ENCODE data around the gene PLXNB1.
"Not testable (repeated sequence)": the region's sequence is repeated elsewhere in the genome, so short reads cannot be mapped to it uniquely, and the experiment has no call there.

The PLXNB1 gene, protein sequence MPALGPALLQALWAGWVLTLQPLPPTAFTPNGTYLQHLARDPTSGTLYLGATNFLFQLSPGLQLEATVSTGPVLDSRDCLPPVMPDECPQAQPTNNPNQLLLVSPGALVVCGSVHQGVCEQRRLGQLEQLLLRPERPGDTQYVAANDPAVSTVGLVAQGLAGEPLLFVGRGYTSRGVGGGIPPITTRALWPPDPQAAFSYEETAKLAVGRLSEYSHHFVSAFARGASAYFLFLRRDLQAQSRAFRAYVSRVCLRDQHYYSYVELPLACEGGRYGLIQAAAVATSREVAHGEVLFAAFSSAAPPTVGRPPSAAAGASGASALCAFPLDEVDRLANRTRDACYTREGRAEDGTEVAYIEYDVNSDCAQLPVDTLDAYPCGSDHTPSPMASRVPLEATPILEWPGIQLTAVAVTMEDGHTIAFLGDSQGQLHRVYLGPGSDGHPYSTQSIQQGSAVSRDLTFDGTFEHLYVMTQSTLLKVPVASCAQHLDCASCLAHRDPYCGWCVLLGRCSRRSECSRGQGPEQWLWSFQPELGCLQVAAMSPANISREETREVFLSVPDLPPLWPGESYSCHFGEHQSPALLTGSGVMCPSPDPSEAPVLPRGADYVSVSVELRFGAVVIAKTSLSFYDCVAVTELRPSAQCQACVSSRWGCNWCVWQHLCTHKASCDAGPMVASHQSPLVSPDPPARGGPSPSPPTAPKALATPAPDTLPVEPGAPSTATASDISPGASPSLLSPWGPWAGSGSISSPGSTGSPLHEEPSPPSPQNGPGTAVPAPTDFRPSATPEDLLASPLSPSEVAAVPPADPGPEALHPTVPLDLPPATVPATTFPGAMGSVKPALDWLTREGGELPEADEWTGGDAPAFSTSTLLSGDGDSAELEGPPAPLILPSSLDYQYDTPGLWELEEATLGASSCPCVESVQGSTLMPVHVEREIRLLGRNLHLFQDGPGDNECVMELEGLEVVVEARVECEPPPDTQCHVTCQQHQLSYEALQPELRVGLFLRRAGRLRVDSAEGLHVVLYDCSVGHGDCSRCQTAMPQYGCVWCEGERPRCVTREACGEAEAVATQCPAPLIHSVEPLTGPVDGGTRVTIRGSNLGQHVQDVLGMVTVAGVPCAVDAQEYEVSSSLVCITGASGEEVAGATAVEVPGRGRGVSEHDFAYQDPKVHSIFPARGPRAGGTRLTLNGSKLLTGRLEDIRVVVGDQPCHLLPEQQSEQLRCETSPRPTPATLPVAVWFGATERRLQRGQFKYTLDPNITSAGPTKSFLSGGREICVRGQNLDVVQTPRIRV (N-terminal part only)
- 0.25 to 2.4 (median 0.70) reads per million in 18 experiments for total RNA-seq

DNA sequence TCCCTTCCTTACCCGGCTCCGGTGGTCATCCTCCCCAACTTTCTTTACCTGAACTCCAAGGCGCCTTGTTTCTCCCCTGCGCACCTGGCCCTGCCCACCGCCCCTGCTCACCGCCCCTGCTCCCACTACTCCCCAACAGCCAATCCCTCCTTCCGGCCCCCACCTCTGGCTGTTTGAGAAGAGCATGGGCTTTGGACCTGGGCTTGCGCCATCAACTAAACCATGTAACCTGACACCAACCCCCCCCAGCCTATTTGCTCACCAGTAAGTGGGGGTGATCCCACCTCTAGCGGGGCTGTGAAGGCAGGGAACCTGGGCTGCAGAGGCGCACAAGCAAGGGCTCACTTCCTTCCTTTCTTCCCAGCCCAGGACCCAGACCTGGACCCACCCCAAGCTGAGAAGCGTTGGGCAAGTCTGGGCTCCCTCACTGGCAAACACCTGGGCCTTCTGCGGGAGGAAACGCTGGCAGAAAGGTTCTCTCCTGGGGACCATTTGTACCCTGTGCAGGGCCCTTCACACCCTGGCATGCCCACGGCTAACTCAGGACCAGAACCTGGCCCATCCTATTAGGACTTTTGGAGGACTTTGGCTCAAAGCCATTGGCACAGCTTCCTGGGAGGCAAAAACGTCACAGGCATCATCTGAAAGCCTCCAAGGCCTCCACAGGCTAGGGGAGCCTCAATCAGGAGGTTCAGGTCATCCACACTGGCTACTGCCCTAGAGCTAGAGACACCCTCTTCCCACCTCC lies at the start of gene PLXNB1:
PLXNB1 (minus strand) TSS at position 127 of the 748 bp plus-strand sequence. CDS start 5,475 bp downstream, outside the sequence.
- DNase-seq, result no peak

DNA sequence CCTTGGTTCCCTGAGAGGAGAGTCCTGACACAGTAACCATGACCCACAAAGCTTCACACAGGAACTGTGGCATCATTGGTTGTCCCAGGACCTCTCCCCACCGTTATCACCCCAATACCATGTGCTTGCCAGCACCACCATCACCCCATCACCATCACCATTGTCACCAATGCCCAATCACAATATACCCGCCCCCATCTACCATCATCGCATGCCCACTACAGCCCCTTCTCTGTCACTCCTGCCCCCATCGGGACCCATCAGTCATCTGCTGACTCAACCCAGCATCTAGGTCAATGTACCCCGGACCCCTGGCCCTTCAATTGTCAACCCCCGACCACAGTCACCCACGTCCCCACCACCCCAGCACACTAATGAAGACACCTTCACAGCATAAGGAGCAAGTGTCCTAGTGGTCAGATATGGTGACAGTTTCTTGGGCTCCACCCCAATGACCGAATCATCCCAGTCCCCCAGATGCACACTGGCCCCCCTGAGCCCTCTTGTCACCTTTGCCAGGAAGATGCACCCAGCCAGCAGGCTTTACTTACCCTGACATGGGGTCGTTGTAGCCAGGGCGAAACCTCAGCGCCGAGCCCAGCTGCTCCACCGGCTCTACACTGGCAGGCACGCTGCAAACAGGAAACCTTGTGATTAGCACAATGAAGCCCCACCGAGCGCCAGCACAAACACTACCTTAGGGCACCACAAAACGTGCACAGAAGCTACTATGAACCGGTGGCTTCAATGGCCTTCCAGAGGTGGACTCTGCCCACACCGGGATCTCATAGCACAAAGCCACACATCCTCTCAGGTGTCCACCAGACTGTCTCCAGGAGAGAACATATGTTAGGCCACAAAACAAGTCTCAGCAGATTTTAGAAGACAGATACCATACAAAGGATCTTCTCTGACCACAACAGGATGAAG lies 49.0 kb upstream of the PLXNB1 start:
- no peak for DNase-seq

DNA sequence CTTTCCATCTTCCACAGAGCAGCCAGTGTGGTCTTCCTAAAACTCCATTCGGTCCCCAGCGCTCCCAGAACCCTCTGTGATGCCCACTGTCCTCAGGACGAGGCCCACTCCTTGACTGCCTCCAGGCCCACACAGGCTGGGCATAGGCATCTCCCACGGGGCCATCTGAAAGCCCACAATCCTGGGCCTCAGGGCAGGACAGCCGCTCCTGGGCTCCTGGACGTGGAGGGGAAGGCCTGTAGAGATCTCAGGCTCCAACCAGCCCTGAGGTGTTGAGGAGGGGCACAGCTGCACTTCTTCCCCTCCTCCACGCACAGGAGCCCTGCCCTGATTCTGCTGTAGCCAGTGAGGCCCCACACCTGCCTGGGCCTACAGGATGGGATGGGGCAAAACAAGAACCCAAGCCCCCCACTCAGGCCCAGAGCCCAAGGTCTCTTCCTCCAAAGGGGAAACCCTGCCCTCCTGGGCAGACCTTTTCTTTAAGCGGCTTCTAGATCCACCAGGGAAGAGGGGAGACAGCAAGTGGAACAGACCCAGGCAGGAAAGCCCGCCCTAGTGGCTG lies 48.2 kb upstream of the PLXNB1 start:
- DNase-seq, result no peak

DNA sequence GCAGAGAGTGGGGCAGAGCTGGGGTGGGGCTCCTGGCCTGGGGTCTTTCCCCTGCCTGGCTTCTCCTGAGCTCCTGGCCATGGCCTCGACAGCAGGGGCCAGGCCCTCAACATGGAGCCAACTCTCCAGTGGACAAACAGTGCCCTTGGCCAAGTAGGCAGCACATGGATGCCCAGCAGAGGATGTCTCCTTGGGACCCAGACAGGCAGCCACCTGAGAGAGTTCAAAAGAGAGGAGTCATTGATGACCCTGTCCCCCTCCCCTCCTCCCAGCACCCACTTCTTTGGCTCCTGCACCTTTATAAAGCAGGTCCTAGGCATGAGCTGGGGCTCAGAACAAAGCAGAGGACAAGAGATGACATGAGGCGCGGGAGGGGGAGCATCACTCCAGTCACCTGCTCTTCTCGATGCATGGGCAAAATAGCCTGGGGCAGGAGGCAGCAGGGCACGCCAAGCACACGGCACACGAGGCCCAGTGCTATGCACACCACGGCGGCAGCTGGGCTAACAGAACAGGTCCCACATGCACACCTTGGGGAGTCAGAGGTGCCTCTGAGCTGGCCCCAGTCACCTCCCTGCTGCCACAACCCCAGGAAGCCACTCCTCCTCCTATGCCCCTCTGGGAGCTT lies 46.7 kb upstream of the PLXNB1 start:
- no peak for DNase-seq

DNA sequence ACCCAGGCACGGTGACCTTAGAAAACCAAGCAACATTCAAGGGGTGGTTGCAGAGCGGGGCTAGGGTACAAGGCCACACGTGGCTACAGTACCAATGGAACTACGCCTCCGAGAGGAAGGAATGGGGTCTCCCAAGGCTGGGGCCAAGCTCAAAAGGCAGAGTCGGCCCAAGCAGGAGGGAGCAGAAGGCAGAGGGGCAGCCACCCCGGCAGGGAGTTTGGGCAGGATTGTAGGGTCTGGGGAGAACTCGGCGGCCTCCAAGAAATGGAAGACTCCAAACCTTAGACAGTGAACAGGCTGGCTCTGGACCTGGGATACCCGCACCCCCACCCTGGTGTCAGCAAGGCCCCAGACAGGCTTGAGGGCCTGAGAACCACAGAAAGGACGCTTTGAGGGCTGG lies 45.3 kb upstream of the PLXNB1 start:
- no peak for DNase-seq

DNA sequence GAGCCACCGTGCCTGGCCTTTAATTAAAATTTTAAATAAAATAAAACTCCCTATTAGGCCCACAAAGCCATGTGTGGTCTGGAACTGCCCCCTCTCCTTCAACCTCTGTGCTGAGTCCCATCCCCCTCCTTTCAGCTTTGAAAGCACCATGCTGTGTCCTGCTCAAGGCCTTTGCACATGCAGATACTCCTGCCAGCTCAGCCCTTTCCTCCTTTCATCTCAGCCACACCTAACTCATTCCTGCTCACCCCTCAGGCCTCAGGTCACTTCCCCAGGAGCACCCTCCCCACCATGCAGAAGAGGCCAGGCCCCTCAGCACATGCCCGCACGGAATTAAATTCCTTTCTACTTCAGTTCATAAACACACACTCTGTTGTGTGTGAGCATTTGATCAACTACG lies 44.7 kb upstream of the PLXNB1 start:
- DNase-seq, result no peak

DNA sequence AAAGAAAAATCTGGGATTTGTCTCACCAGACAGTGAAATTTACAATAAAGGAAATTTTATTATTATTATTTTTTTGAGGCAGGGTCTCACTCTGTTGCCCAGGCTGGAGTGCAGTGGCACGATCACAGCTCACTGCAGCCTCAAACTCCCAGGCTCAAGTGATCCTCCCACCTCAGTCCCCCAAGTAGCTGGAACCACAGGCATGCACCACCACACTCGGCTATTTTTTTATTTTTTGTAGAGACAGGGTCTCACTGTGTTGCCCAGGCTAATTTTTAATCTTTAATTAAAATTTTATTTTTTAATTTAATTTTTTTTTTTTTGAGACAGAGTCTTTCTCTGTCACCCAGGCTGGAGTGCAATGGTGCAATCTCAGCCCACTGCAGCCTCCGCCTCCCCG lies 44.1 kb upstream of the PLXNB1 start:
- DNase-seq, result not testable (repeated sequence)

DNA sequence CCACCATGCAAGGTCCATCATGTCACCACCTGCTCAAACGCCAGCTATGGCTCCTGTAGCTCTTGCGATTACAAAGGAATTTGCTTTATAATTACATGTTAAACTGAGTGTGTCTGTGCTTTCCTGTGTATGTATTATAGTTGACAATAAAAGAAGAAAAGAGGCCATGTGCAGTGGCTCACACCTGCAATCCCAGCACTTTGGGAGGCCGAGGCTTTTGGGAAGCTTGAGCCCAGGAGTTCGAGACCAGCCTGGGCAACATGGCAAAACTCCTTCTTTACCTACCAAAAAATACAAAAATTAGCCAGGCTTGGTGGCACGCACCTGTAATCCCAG lies 43.7 kb upstream of the PLXNB1 start:
- no peak for DNase-seq

DNA sequence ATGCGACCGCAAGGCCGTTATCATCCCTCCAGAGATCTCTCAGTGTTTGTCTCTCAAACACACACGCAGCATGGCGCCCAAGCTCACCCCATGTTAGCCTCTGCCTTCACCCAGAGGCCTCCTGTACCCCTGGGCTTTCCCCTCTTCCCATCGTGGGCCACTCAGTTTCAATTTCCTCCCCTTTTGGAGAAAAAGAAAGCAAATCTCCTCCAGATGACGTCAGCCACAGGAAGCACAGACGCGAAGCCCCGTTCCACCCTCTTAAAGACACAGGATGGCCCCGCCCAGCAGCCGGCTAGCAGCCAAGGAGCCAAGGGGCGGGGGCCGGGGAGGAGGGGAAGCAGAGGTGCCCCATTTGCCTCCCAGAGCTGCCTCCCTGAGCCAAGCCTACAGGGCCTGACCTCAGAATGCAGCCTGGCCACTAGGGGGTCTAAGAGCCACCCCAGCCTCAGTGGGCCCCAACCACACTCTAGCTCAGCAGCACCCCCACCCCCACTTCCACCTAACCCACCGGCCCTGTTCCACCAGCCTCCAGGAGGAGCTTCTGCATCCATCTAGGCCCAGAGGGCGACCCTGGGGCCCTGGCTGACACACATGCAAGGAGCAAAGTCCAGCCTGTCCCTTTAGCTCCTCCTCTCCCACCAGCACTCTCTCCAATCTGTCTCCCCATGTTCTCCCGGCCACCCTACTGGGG lies 43.2 kb upstream of the PLXNB1 start:
- peak; percentile 93 to 94 for DNase-seq

DNA sequence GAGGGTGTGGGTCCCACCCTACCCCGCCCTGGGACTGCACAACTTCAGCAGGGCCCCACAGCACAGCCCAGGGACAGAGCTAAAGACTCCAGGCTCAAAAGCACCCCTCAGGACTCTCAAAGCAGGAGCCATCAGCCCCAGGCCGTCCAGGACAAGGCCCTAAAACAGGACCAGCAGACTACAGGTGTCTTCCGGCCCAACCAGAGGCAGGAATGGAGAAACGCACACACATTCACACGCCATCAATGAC lies 42.7 kb upstream of the PLXNB1 start:
- DNase-seq, result no peak

DNA sequence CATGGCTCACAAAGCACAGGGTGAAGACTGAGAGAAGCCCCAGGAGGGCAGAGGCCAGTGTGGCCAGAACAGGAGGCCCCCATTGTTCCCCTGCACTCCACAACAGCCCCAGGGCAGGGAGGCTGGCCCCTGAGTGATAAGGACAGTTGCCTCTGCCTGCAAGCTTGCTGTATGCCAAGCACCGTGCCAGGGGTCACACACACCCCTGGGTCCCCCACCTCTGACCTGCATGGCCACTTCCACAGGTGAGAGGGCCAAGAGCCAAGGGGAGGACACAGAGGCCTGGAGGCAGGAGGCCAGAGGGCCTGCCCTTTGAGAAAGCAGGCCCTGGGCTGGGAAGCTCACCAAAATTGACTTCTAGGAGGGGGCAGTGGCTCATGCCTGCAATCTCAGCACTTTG lies 40.4 kb upstream of the PLXNB1 start:
- no peak for DNase-seq

DNA sequence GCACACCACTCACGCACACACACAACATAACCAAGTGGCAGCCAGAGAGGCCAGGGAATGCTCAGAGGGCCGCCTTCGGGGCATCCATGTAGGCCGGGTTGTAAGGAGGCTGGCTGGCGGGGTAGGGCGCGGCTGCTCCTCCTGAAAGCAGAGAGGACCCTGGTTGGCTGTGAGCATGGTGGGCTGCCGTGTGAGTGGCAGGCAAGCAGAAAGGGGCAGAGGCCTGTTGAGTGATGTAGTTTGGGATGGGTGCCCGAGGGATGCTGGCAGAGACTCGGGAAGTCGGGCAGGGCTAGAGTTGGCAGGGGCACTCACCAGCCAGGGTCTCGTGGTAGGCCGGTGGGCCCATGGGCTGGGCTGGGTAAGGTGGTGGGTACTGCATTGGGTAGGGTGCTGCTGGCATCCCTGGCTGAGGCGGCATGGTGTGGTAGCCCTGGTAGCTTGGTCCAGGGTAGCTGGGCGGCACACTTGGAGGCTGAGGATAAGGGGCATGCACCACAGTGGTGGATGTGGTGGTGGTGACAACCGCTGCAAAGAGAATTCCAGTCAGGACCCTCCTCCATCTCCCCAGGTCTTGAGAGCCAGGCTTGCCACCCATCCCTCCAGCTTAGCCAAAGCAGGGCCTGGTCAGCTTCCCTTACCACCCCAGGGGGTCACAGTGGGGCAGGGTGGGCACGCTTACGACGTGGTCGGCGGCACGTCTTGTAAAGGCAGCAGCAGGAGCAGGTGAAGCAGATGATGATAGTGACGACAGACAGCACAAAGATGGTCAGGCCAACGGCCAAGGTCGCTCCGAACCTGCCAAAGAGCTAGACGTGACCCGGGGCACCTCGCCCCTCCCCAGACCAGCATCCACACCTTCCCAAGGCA lies 39.4 kb upstream of the PLXNB1 start:
- DNase-seq, result no peak

DNA sequence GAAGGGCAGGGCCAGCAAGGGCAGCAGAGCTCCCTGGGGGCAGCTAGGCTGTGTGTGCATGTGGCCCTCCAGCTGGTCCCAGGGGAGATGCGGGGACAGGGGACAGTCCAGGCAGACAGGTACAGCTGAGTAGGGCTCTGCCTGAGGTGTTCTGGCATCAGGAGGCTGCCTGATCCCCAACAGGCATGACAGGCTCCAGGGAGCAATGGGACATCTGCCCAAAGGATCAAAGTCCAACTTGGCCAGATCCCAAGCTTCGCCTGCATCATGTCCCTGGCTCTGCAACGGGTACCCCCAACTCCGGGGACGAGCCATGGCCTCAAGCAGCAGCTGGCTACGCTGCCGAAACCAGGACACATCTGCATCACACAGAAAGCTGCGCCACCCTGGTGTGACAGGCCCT lies 38.4 kb upstream of the PLXNB1 start:
- no peak for DNase-seq

DNA sequence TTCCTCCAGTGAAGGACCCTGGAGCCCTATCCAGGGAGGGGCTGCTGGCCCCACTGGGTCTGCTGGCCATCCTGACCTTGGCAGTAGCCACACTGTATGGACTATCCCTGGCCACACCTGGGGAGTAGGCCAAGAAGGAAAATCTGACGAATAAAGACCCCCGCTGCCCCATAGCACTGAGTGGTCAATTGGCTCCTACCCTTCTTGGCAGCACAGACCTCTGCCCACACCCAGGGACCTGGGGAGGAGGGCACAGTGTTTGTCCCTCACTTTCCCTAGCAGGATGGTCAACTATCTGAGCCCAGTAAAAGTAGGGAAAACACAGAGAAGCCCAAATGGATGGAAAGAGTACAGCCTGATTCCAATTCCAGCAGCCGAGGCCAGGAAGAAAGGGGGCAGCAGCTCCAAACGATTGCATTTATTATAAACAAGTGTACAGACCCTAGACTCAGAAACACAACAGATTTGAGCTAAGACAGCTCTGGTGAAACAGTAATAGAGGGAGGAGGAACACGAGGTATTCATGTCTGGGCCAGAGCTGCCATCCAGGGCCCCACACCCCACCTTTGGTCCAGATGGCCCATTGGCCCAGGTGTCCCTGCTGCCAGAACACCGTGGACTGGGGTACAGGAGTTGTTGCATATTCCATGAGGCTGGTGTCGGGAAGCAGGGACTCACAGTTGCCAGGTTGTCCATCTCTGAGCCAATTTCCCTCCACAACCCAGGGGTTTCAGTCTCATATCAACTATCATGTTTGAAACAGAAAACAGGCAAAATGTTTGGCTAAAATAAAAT lies 37.8 kb upstream of the PLXNB1 start:
- DNase-seq, result no peak

DNA sequence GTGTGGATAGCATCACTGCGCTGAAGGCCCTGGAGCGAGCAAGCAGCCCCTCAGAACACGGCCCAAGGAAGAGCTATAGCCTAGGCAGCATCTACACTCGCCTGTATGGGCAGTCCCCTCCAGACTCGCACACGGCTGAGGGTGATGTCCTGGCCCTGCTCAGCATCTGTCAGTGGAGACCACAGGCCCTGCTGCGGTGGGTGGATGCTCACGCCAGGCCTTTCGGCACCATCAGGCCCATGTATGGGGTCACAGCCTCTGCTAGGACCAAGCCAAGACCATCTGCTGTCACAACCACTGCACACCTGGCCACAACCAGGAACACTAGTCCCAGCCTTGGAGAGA lies 37.2 kb upstream of the PLXNB1 start:
- DNase-seq, result no peak

DNA sequence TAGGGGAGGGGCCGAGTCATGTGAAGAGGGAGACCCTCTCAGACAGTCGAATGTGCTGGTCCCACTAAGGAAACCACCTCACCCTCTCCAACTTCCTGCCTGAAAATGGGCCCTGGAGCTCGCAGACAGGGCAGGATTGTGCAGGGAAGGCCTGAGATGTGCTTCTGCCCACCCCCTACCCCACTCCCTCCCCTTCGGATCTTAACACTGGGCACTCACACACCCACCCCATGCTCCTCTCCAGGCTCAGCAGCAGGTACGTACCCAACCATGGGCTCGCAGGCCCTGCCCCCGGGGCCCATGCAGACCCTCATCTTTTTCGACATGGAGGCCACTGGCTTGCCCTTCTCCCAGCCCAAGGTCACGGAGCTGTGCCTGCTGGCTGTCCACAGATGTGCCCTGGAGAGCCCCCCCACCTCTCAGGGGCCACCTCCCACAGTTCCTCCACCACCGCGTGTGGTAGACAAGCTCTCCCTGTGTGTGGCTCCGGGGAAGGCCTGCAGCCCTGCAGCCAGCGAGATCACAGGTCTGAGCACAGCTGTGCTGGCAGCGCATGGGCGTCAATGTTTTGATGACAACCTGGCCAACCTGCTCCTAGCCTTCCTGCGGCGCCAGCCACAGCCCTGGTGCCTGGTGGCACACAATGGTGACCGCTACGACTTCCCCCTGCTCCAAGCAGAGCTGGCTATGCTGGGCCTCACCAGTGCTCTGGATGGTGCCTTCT lies 36.7 kb upstream of the PLXNB1 start:
- peak; percentile 4 to 29 for DNase-seq
